ENCODE results near the gene ARHGEF16.

Gene ARHGEF16

GRCh38 chr1:3425486-3426215 is 28.8 kb upstream of the ARHGEF16 start:
- H3K9me3 Mint-ChIP-seq = peaks cover 4% of the 10 kb centered on the region
- no peaks in the 10 kb centered on the region for H3K36me3 Mint-ChIP-seq (ENCODE audit: low read depth)
- H3K4me1 Mint-ChIP-seq = peaks cover 32% of the 10 kb centered on the region
- H3K27ac Mint-ChIP-seq = no peak overlapping the region
- H3K4me3 Mint-ChIP-seq = no peak overlapping the region
- TF ChIP-seq CTCF (IDR thresholded peaks at IDR 0.05) = no peak
- H3K27me3 Mint-ChIP-seq (ENCODE audit: low read depth, poor library complexity) = peaks cover 29% of the 10 kb centered on the region
- DNase-seq = no peak

- Mint-ChIP-seq H3K36me3 (ENCODE audit: low read depth) (no peaks in the 10 kb centered on the region), H3K4me3 (no peak overlapping the region), H3K27me3 (ENCODE audit: low read depth, poor library complexity) (peaks cover 22% of the 10 kb centered on the region), H3K4me1 (peaks cover 29% of the 10 kb centered on the region), H3K9me3 (no peaks in the 10 kb centered on the region), H3K27ac (no peak overlapping the region)
- no peak for TF ChIP-seq CTCF (IDR thresholded peaks at IDR 0.05)
- no peak for DNase-seq
Measured at GRCh38 chr1:3426956-3427535, 27.4 kb upstream of the ARHGEF16 start.

- no peak for DNase-seq
- no peak for TF ChIP-seq CTCF (IDR thresholded peaks at IDR 0.05)
- Mint-ChIP-seq H3K4me1 (peaks cover 30% of the 10 kb centered on the region), H3K36me3 (ENCODE audit: low read depth) (no peaks in the 10 kb centered on the region), H3K9me3 (no peaks in the 10 kb centered on the region), H3K27ac (no peak overlapping the region), H3K4me3 (no peak overlapping the region), H3K27me3 (ENCODE audit: low read depth, poor library complexity) (peaks cover 15% of the 10 kb centered on the region)
Measured at GRCh38 chr1:3427711-3428704, 26.5 kb upstream of the ARHGEF16 start.

GRCh38 chr1:3428899-3429298 is 25.6 kb upstream of the ARHGEF16 start:
- DNase-seq = no peak
- no peak for TF ChIP-seq CTCF (IDR thresholded peaks at IDR 0.05)
- H3K4me1 Mint-ChIP-seq = peaks cover 29% of the 10 kb centered on the region
- no peak overlapping the region for H3K27ac Mint-ChIP-seq
- H3K27me3 Mint-ChIP-seq (ENCODE audit: low read depth, poor library complexity) = peaks cover 14% of the 10 kb centered on the region
- no peak overlapping the region for H3K4me3 Mint-ChIP-seq
- no peaks in the 10 kb centered on the region for H3K36me3 Mint-ChIP-seq (ENCODE audit: low read depth)
- no peaks in the 10 kb centered on the region for H3K9me3 Mint-ChIP-seq

GRCh38 chr1:3429320-3429719 is 25.1 kb upstream of the ARHGEF16 start:
- no peak for DNase-seq
- Mint-ChIP-seq H3K4me3 (no peak overlapping the region), H3K27ac (no peak overlapping the region), H3K4me1 (peaks cover 25% of the 10 kb centered on the region), H3K27me3 (ENCODE audit: low read depth, poor library complexity) (peaks cover 10% of the 10 kb centered on the region), H3K36me3 (ENCODE audit: low read depth) (no peaks in the 10 kb centered on the region), H3K9me3 (no peaks in the 10 kb centered on the region)
- no peak for TF ChIP-seq CTCF (IDR thresholded peaks at IDR 0.05)

Data from nephron progenitor cell (in vitro differentiated cells).